Renal cortex interstitium (tissue), 11 donors: ENCODE data around the gene PKP2. TPM values are rescaled to one million over a fixed set of nuclear protein-coding genes. Genes with fewer than 3 reads are reported as not detected.

Experiments
- DNase-seq, 11 donors: peaks; one replicate each; pipeline ENCODE4 v3.0.0-alpha.2; 2013; ENCODE audit warnings: low read depth in 9 of 11, low spot score in 4 of 11; ENCODE audit errors: extremely low read depth in 1 of 11
- polyA plus RNA-seq, 3 donors: library from polyadenylated mRNA; unstranded; fragments of 120-200 nt; gene quantifications; one replicate each; pipeline ENCODE4 v1.2.1, GENCODE V29; 2013; ENCODE audit not compliant: insufficient read length in 3 of 3

PKP2 gene
- polyA plus RNA-seq, 3 donors = 21.3 to 28.8 (median 22.2) TPM

GRCh38 chr12:32783029-32783428 is 113.5 kb downstream of the PKP2 start:
- DNase-seq = no peak

DNA sequence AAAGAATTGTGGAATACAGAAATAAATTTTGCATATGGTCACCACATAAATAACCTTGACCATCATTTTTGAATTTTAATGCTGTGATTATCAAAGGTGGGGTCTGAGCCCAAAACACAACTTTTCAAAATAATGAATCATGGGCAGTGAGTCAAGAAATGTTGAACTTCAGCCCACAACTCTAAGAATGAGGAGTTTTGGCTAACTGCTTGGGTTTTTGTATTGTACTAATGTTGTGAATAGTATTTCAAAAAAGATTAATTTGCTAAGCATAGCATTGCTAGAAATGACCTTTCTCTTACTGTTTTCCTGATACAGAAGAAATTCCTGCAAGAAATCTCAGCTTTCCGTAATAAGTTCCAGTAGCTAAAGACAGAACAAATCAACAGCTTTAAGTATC is 116.5 kb downstream of the PKP2 start:
- peak in 7 of 11 donors; percentile 1 to 49 (median 24) for DNase-seq

DNA sequence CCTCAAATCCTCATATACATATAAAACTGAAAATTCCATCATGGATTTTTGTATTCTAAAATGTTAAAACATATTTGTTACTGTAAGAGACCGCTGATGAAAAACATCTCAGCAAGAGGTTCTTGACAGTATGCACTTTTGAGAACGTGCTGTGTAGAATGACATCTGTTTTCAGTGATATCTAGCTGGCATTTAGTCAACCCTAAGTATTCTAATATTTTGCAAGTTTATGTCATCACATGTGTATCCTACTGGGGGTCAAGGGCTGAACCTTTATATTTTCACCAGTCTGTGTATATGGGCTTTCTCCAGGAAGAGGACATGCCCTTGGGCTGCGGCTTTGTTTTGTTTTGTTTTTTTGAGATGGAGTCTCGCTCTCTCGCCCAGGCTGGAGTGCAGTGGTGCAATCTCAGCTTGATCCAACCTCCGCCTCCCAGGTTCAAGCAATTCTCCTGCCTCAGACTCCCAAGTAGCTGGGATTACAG is 118.8 kb downstream of the PKP2 start:
- no peak for DNase-seq

DNA sequence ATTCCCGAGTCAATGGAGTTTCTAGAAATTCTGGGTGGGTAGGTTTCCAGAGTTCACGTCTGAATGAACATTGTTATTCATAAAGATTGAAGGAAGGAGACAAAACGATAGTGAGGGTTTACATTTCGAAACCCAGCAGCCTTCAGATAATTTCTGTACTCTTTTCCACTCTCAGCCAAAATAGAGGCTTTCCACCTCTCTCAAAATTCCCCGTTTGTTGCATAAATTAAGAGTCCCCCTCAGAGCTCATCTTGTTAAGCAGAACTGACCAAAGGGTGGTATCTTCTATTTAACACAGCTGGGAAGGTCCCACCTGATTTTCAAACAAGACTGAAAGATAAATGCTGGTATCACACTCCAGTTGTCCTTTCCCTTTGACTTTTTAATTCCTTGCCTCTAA is 119.4 kb downstream of the PKP2 start:
- no peak for DNase-seq

DNA sequence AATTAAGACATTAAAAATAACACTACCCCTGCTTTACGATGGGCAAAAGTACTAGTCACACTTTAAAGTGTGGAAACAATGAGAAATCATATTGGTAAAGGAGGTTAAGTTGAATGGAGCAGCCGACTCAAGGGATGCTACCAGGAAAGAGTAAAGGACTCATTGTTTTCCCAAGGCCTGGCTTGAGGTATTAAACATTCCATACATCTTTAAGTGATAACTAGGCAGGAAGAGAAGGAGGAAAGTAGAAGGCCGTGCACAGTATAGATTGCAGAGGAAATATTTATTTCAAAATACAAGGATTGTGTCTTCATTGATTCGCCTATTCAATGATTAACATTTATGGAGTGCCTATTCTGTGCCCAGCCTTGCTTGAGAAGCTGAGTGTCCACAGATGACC is 120.3 kb downstream of the PKP2 start:
- no peak for DNase-seq

DNA sequence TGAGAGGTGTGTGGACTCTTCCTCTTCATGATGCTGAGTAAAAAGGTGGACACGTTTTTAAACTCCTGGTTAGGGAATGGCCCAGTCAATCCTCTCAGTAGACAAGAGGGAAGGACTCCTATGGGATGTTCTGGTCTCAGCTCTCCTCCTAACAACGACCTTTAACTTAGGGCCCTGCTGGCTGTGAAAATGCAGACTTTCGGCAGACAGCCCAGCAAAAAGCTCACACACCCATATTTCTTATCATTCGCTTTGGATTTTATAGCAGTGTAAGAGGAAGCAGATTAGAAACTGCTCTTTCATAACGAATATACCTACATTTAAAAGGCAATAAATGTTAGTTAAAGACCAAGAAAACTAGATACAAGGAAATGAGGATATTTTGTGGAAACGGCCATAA is 122.9 kb downstream of the PKP2 start:
- DNase-seq = no peak

DNA sequence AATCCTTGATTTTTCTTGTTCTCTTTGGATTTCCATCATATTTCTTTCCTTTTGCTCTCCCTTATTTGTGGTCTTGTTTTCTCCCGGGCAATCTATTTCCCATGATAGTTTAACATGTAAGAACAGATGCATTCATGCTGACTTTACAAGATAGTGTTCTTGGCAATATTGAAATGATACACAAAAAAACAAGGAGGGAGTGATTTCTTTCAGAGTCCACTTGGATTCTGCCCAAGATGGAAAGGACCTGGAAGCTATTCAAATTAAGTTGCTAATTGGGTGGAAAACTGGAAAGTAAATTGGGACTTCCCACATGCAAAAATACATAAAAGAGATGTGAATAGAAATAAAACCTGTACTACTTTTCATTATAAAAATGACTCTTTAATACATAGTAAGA is 126.4 kb downstream of the PKP2 start:
- no peak for DNase-seq

DNA sequence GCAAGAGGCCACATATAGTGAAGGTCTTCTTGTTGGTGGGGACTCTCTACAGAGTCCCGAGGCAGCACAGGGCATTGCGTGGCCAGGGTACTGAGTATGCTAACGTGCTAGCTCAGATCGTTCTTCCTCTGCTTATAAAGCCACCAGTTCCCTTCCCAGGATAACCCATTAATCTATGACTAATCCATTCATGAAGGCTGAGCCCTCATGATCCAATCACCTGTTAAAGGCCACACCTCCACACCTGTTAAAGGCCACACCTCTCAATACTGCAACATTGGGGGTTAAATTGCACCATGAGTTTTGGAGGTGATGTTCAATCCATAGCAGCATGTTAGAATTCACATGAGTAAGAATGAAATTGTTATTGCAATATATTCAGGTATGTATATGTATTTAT is 128.1 kb downstream of the PKP2 start:
- no peak for DNase-seq

GRCh38 chr12:32765906-32766305 is 130.7 kb downstream of the PKP2 start:
- no peak for DNase-seq

DNA sequence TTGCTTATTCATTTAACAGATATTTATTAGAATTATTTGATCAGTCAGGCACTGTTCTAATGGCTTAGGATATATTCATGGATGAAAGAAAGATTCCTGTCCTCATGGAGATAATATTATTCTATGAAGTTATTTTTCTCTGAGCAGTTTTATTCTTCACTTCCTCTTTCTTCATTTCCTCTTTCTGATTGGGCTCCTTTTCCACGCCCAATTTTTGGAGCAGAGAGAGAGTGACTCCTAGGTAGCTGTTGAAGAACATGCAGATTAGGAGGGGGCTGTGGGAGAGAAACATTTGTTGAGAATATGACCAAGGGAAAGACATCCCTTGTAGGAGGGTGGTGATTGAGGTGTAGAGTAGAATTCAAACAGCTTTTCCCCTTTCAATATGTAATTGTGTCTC is 134.9 kb downstream of the PKP2 start:
- DNase-seq = no peak

GRCh38 chr12:32757157-32757556 is 139.4 kb downstream of the PKP2 start:
- no peak for DNase-seq

DNA sequence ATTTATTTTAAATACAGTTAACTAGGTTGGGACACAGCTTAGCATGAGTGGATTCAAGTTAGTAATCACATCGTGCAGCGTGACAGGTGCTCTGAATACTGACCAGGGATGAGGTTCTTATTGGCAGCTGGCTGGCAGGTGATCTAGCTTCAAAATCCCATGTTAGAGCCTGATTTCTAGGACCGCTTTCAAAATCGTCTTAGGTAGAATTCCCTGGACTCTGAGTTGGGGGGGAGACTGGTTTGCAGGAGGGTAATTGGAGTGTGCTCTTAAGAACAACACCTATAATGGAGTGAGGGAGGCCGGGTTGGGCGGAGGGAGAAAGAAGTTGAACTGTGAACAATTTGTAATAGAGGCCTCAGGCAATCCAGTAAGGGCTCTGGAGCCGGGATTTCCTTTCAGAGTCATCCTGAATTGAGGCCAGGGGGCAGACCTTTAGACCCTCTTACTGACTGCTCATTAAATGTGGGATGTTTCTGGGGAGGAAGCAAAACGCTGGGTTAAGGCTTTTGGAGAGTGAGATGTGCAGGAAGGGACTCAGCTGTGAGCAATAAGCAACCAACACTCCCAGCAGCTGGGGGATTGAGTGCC is 140.0 kb downstream of the PKP2 start:
- peak in 5 of 11 donors; percentile 24 to 57 (median 29) for DNase-seq

DNA sequence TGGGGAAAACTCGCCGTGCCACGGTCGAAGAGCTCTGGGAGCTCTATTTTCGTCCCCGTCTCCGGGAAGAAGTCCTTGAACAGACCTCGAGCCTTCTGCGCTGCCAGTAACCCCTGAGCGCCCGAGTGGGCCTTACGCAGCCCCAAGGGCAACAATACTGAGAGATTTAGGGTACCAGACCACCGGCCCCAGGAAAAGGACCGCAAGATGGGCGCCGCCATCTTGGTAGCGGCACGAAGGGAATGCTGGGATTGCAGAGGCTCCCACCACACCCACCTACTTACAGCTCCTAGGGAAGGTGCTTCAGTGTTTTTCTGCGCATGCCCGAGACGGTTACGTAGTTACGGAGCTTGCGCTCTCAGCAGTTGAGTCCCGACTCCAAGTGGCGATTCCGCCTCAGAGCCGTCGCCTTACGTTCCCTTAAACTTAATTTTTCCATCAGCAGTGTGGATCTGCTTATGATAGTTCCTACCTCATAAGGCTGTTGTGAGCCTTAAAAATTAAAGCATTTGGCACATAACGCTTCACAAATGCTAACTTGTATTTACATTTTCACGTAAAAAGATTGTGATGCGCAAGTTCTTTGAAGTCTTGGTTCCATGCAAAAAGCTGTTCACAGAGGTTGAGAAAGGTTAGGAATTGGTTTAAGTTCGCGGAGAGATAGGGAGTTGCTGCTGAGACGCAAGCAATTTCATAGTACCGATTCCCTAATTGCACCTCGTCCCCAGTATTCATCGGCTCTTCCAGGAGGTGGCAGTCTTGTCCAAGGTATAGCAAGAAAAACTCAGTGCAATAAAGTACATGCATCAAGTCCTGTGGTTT is 140.7 kb downstream of the PKP2 start, which contains the start of gene YARS2:
Gene YARS2, minus strand, starts transcription at position 244 of the 822 bp plus-strand sequence. Its CDS starts 23 bp downstream, at position 221.
- DNase-seq = peak; percentile 91 to 99 (median 96)

DNA sequence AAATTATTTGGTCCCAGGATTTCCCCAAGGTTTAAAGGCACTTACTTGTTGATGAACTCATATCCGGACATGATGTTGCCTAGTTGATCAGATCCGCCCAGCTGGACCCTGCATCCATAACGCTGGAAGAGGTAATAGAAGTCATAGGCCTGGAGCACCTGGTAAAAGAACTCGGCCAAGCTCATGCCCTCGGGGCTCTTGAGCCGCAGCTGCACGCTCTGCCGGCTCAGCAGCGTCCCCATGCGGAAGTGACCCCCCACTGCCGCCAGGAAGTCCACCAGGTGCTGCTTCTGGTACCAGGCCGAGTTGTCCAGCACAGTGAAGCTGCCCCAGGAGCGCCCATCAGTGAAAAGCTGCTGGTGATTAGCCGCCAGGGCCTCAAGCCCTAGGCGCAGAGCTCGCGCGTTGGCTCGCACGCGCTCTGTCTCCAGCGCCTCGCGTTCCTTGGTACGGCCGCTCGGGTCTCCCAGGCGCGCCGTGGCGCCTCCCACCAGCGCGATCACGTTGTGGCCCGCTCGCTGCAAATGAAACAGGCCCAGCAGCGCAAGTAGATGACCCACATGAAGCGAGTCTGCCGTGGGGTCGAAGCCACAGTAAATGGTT is 141.4 kb downstream of the PKP2 start:
- peak; percentile 4 to 70 (median 54) for DNase-seq

GRCh38 chr12:32754111-32754510 is 142.5 kb downstream of the PKP2 start:
- DNase-seq = no peak

GRCh38 chr12:32753605-32754004 is 143.0 kb downstream of the PKP2 start:
- DNase-seq = no peak

DNA sequence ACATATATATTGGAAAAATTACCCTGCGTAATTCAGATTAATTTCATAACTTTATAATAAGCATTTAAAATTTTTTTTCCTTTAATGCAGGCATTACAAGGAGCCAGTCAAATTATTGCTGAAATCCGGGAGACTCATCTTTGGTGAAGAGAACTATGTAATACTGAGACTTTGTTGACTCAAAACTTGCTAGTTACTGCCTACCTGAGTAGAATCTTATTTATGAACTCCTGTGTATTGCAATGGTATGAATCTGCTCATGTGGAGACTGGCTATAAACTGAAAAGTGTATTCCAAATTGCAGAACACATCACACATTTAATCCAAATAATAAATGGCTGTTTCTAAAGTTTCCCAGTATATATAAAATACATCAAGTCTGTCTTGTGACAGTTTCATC is 153.3 kb downstream of the PKP2 start:
- DNase-seq = no peak

- no peak for DNase-seq
Observed at GRCh38 chr12:32742133-32742532, 154.4 kb downstream of the PKP2 start.
